SK-N-SH treated with all-trans-retinoic acid at 6 μM for 48 hours (cell line): ENCODE results near the gene MYO3B.

Experiments
- ATAC-seq: fragments of 200-7000 bp; cut with Tn5 transposase; 3 replicates; pipeline ENCODE4 v1.9.1; 2020; ENCODE audit warnings: mild to moderate bottlenecking, moderate library complexity
- ARNTL ChIP-seq: fragments of 450-650 bp; formaldehyde crosslinking; IDR thresholded peaks from 2 replicates; pipeline ENCODE4 v1.5.0; 2020; ENCODE audit warnings: low read depth, mild to moderate bottlenecking, moderate library complexity, borderline replicate concordance
- BACH2 ChIP-seq: fragments of 250-450 bp; sonication (Bioruptor Pico); IDR thresholded peaks from 2 replicates; pipeline ENCODE4 v1.9.0; 2021; ENCODE audit warnings: mild to moderate bottlenecking, borderline replicate concordance
- CSDC2 ChIP-seq: fragments of 250-450 bp; sonication (Bioruptor Pico); IDR thresholded peaks from 2 replicates; pipeline ENCODE4 v1.5.0; 2020; ENCODE audit warnings: mild to moderate bottlenecking, moderate library complexity
- CSRNP3 ChIP-seq: fragments of 250-450 bp; sonication (Bioruptor Pico); IDR thresholded peaks from 2 replicates; pipeline ENCODE4 v1.5.1; 2021; ENCODE audit warnings: mild to moderate bottlenecking, moderate library complexity
- ESRRG ChIP-seq: fragments of 250-450 bp; sonication (Bioruptor Pico); IDR thresholded peaks from 2 replicates; pipeline ENCODE4 v1.6.1; 2021; ENCODE audit warnings: mild to moderate bottlenecking
- GLIS3 ChIP-seq: fragments of 250-450 bp; sonication (Bioruptor Pico); IDR thresholded peaks from 2 replicates; pipeline ENCODE4 v1.5.0; 2020; ENCODE audit warnings: mild to moderate bottlenecking, moderate library complexity
- ISL1 ChIP-seq: fragments of 250-450 bp; sonication (Bioruptor Pico); IDR thresholded peaks from 2 replicates; pipeline ENCODE4 v2.1.2; 2022; ENCODE audit warnings: mild to moderate bottlenecking, moderate library complexity
- OSR1 ChIP-seq: fragments of 250-450 bp; sonication (Bioruptor Pico); IDR thresholded peaks from 2 replicates; pipeline ENCODE4 v1.8.0; 2022; ENCODE audit warnings: moderate library complexity, mild to moderate bottlenecking, inconsistent platforms
- PATZ1 ChIP-seq: fragments of 250-450 bp; sonication (Bioruptor Pico); IDR thresholded peaks from 2 replicates; pipeline ENCODE4 v1.8.0; 2020; ENCODE audit warnings: mild to moderate bottlenecking, moderate library complexity, borderline replicate concordance
- POU6F1 ChIP-seq: fragments of 250-450 bp; sonication (Bioruptor Pico); IDR thresholded peaks from 2 replicates; pipeline ENCODE4 v1.8.0; 2021; ENCODE audit warnings: low read depth, mild to moderate bottlenecking, moderate library complexity, borderline replicate concordance
- PPARA ChIP-seq: fragments of 250-450 bp; sonication (Bioruptor Pico); IDR thresholded peaks from 2 replicates; pipeline ENCODE4 v1.5.0; 2020; ENCODE audit warnings: mild to moderate bottlenecking, borderline replicate concordance
- SNAI2 ChIP-seq: fragments of 250-450 bp; sonication (Bioruptor Pico); IDR thresholded peaks from 2 replicates; pipeline ENCODE4 v1.5.0; 2020; ENCODE audit warnings: mild to moderate bottlenecking, moderate library complexity
- TCF4 ChIP-seq: fragments of 250-450 bp; sonication (Bioruptor Pico); IDR thresholded peaks from 2 replicates; pipeline ENCODE4 v1.8.0; 2021; ENCODE audit warnings: mild to moderate bottlenecking, moderate library complexity, borderline replicate concordance
- TOX ChIP-seq: fragments of 250-450 bp; sonication (Bioruptor Pico); IDR thresholded peaks from 2 replicates; pipeline ENCODE4 v1.8.0; 2021; ENCODE audit warnings: mild to moderate bottlenecking, moderate library complexity, borderline replicate concordance
- TSHZ2 ChIP-seq: fragments of 250-450 bp; sonication (Bioruptor Pico); IDR thresholded peaks from 2 replicates; pipeline ENCODE4 v1.5.0; 2020; ENCODE audit warnings: mild to moderate bottlenecking, moderate library complexity
- ZFP3 ChIP-seq: fragments of 250-450 bp; sonication (Bioruptor Pico); IDR thresholded peaks from 2 replicates; pipeline ENCODE4 v1.5.0; 2020; ENCODE audit warnings: mild to moderate bottlenecking, moderate library complexity
- ZNF565 ChIP-seq: fragments of 450-650 bp; formaldehyde crosslinking; conservative IDR thresholded peaks from 2 replicates; pipeline ENCODE4 v1.5.0; 2020; ENCODE audit warnings: low read depth, mild to moderate bottlenecking, moderate library complexity
- ZNF70 ChIP-seq: fragments of 450-650 bp; formaldehyde crosslinking; IDR thresholded peaks from 2 replicates; pipeline ENCODE4 v1.5.0; 2020; ENCODE audit warnings: mild to moderate bottlenecking, moderate library complexity
- ZNF8 ChIP-seq: fragments of 450-650 bp; formaldehyde crosslinking; IDR thresholded peaks from 2 replicates; pipeline ENCODE4 v1.5.0; 2020; ENCODE audit warnings: mild to moderate bottlenecking, moderate library complexity

MYO3B gene

GRCh38 chr2:170461889-170462288 lies 283.9 kb downstream of the MYO3B start:
- TF ChIP-seq ARNTL (no peak), ZNF565 (CRISPR knock-in tag) (no peak), BACH2 (CRISPR knock-in tag) (no peak), ISL1 (CRISPR knock-in tag) (no peak), ZNF8 (CRISPR knock-in tag) (no peak), TCF4 (CRISPR knock-in tag) (no peak), CSDC2 (no peak), ESRRG (CRISPR knock-in tag) (no peak), PATZ1 (CRISPR knock-in tag) (no peak), OSR1 (CRISPR knock-in tag) (no peak), GLIS3 (CRISPR knock-in tag) (no peak), PPARA (CRISPR knock-in tag) (no peak), CSRNP3 (CRISPR knock-in tag) (no peak), POU6F1 (CRISPR knock-in tag) (no peak), TSHZ2 (CRISPR knock-in tag) (no peak)
- ATAC-seq: no peak

GRCh38 chr2:170462433-170463205 lies 284.7 kb downstream of the MYO3B start:
- no peak for TF ChIP-seq ARNTL
- no peak for TF ChIP-seq GLIS3 (CRISPR knock-in tag)
- no peak for TF ChIP-seq ISL1 (CRISPR knock-in tag)
- TF ChIP-seq ZNF70 (CRISPR knock-in tag): no peak
- no peak for TF ChIP-seq TSHZ2 (CRISPR knock-in tag)
- no peak for TF ChIP-seq OSR1 (CRISPR knock-in tag)
- TF ChIP-seq TOX: no peak
- TF ChIP-seq ESRRG (CRISPR knock-in tag): no peak
- no peak for TF ChIP-seq SNAI2 (CRISPR knock-in tag)
- no peak for TF ChIP-seq CSDC2
- TF ChIP-seq ZFP3 (CRISPR knock-in tag): no peak
- no peak for TF ChIP-seq CSRNP3 (CRISPR knock-in tag)
- no peak for TF ChIP-seq ZNF8 (CRISPR knock-in tag)
- ATAC-seq: no peak
